ENCODE results near the gene CBY2. TPM values are rescaled to one million over a fixed set of nuclear protein-coding genes. Genes with fewer than 3 reads are reported as not detected.

CBY2 gene
- total RNA-seq, 6 experiments from 2014 or later, result not detected

DNA sequence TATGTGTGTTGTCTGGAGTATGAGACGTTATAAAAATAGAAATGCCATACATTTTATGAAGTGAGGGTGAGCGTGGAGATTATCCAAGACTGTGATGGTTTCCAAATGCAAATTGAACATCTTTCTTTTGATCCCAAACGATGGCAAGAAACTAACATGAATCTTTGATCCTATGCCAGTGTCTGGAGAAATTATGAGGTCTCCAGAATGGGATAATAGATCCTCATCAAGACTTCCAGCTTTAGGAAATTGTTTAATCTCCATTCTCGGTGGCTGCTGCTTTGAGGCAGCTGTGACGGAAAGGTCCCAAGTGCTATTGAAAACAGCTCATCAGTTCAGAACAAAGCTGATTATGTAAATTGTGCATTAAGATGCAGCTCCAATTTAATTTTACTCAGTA lies 30.8 kb downstream of the CBY2 start:
- WGBS (ENCODE audit: insufficient coverage, low coverage, low lambda C conversion rate, missing lambda C conversion rate), result 40% methylated on average over 5 of the region's 5 CpGs
- intact Hi-C loops (cut with DNase I), result no loop called here
- ATAC-seq, result no peak

DNA sequence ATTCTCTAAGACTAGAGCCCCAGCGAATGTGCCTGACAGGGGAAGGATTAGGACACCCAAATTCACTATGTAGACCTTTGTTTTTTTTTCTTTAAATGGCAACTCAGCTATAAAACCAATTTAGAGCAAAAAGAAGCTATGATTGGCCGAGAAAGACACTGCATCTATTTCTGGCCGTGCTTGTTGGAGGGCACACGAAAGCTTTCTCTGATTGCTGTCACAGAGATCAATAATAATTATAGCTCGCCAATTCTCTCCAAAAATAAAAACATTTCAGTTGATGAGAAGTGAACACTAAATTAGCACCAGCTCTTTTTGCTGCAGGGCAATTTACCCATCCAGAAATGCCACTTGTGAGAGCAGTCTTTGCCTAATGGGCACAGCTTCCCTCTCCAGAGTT lies 31.2 kb downstream of the CBY2 start:
- Histone ChIP-seq H3K27ac (no peak overlapping the region), H3K27me3 (no peaks in the 10 kb centered on the region), H3K4me1 (no peaks in the 10 kb centered on the region), H3K36me3 (no peaks in the 10 kb centered on the region), H3K4me3 (no peak overlapping the region), H3K9me3 (no peaks in the 10 kb centered on the region)
- no peak for ATAC-seq
- intact Hi-C loops (cut with DNase I), result no loop called here
- DNase-seq, result no peak
- WGBS (ENCODE audit: insufficient coverage, low coverage, low lambda C conversion rate, missing lambda C conversion rate), result 71% methylated on average over 5 of the region's 5 CpGs
- TF ChIP-seq, protein P1, sequence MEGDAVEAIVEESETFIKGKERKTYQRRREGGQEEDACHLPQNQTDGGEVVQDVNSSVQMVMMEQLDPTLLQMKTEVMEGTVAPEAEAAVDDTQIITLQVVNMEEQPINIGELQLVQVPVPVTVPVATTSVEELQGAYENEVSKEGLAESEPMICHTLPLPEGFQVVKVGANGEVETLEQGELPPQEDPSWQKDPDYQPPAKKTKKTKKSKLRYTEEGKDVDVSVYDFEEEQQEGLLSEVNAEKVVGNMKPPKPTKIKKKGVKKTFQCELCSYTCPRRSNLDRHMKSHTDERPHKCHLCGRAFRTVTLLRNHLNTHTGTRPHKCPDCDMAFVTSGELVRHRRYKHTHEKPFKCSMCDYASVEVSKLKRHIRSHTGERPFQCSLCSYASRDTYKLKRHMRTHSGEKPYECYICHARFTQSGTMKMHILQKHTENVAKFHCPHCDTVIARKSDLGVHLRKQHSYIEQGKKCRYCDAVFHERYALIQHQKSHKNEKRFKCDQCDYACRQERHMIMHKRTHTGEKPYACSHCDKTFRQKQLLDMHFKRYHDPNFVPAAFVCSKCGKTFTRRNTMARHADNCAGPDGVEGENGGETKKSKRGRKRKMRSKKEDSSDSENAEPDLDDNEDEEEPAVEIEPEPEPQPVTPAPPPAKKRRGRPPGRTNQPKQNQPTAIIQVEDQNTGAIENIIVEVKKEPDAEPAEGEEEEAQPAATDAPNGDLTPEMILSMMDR (IDR thresholded peaks at IDR 0.05), result no peak
- no peak for TF ChIP-seq POLR2A (IDR thresholded peaks at IDR 0.05)

More for the DNA sequence above, 30.8 kb downstream of the CBY2 start:
- DNase-seq, result no peak
- H3K27me3 ChIP-seq, result no peaks in the 10 kb centered on the region
- no peaks in the 10 kb centered on the region for H3K36me3 ChIP-seq
- no peaks in the 10 kb centered on the region for H3K9me3 ChIP-seq
- no peak overlapping the region for H3K27ac ChIP-seq
- TF ChIP-seq POLR2A (IDR thresholded peaks at IDR 0.05), result no peak
- TF ChIP-seq, protein P1 (IDR thresholded peaks at IDR 0.05), result no peak
- H3K4me1 ChIP-seq, result no peaks in the 10 kb centered on the region
- H3K4me3 ChIP-seq, result no peak overlapping the region

DNA sequence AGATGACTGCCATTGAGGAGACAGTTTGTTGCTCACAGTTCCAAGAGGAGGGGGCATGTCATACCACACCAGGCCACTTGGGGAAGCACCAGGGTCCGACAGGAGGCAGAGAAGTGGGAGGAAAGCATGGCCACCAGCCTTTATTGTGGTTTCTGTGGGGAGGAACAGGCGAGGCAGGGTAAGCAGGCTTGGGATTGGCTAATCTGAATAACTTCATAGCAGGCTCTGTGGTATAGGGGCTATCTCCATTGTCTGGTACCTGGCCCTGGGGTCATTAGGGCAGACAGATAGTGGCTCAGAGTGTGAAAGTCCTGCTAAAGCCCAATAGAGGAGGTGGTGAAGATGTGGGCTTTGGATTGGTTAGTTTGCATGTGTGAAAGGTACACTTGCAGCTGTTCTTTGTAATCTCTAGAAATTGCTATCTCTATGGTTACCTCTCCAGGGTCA lies 35.5 kb downstream of the CBY2 start:
- H3K4me1 ChIP-seq, result no peaks in the 10 kb centered on the region
- H3K27me3 ChIP-seq, result no peaks in the 10 kb centered on the region
- 32% methylated on average over 2 of the region's 2 CpGs for whole genome bisulfite sequencing (ENCODE audit: insufficient coverage, low coverage, low lambda C conversion rate, missing lambda C conversion rate)
- no peak overlapping the region for H3K4me3 ChIP-seq
- H3K27ac ChIP-seq, result no peak overlapping the region
- ATAC-seq (no peak), DNase-seq (no peak)
- TF ChIP-seq, protein P1 (IDR thresholded peaks at IDR 0.05), result no peak
- TF ChIP-seq POLR2A (IDR thresholded peaks at IDR 0.05), result no peak
- no peaks in the 10 kb centered on the region for H3K9me3 ChIP-seq
- no peaks in the 10 kb centered on the region for H3K36me3 ChIP-seq
- intact Hi-C loops (cut with DNase I), result no loop called here

DNA sequence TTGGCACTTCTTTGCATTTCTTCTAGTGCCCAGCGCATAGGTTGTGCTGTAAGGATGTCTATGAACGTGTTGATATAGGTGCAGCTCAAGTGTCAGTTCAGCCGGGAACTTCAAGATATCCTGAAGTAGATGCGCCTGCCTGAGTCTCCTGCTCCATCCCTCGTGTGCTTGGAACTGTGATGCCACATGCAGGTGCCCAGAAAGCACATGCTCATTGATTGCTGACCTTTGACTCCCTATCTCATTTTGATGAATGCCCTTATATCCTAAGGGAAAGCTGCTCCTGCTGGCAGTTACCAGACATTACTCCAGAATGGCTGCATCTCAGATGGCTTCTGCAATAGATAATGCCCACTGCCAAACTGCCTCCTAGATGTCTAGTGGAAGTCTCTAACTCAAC lies 40.9 kb downstream of the CBY2 start:
- no peaks in the 10 kb centered on the region for H3K9me3 ChIP-seq
- H3K27ac ChIP-seq, result no peak overlapping the region
- H3K27me3 ChIP-seq, result no peaks in the 10 kb centered on the region
- WGBS (ENCODE audit: insufficient coverage, low coverage, low lambda C conversion rate, missing lambda C conversion rate), result 84% methylated on average over 4 of the region's 5 CpGs
- no peak for ATAC-seq
- H3K36me3 ChIP-seq, result no peaks in the 10 kb centered on the region
- H3K4me3 ChIP-seq, result no peak overlapping the region
- intact Hi-C loops (cut with DNase I), result no loop called here
- TF ChIP-seq, protein P1 (IDR thresholded peaks at IDR 0.05), result no peak
- no peak for TF ChIP-seq POLR2A (IDR thresholded peaks at IDR 0.05)
- DNase-seq, result no peak
- no peaks in the 10 kb centered on the region for H3K4me1 ChIP-seq

DNA sequence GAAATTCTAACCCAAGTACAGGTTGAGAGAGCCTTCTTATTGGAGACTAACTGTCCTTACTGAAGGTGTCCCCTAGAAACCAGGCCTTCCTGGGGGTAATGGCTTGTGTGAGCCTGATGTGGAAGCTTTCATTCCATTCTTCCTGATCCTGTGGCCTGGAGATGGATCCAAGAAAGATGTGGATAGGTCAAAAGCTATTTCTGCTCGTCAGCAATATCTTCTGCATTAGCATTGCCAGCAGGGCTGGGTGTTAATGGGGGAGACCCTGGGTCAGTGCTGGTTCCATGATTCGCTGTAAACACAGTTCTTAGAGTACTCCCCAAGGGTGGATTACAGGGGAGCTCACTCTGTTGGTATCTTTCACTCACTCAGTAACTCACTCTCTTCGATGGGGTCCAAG lies 42.9 kb downstream of the CBY2 start:
- TF ChIP-seq POLR2A (IDR thresholded peaks at IDR 0.05), result no peak
- TF ChIP-seq, protein P1 (IDR thresholded peaks at IDR 0.05), result no peak
- Histone ChIP-seq H3K36me3 (no peaks in the 10 kb centered on the region), H3K27ac (no peak overlapping the region), H3K27me3 (no peaks in the 10 kb centered on the region), H3K4me1 (no peaks in the 10 kb centered on the region), H3K4me3 (no peak overlapping the region), H3K9me3 (no peaks in the 10 kb centered on the region)
- DNase-seq (no peak), ATAC-seq (no peak)
- intact Hi-C loops (cut with DNase I), result no loop called here
- WGBS (ENCODE audit: insufficient coverage, low coverage, low lambda C conversion rate, missing lambda C conversion rate), result 40% methylated on average over 1 of the region's 3 CpGs

Data from right lobe of liver (tissue), 6 donors.